ENCODE data around the gene MAPK8.

Gene MAPK8

GRCh38 chr10:48423884-48424283 is 117.4 kb downstream of the MAPK8 start:
- no peak for DNase-seq

- DNase-seq, result no peak
These were observed 122.4 kb downstream of the MAPK8 start for GRCh38 chr10:48428896-48429295.

DNA sequence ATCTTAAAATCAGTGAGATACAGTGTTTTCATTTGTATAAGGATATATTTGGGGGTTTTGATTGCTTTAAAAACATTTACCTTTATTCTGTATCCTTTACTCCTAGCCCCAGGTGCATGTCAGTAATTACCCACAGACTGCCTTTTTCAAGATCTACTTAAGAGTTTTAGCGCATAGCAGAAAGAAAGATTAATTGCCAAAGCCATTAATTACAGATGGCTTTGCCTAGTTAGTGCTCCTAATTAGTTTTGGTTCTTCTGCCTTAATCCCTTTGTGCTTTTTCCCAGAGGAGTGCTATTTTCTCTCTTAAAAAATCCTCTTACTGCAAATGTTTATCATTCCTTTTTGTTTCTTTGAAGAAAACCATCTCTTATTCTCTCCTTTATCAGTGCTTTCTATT is 122.8 kb downstream of the MAPK8 start:
- no peak for DNase-seq

DNA sequence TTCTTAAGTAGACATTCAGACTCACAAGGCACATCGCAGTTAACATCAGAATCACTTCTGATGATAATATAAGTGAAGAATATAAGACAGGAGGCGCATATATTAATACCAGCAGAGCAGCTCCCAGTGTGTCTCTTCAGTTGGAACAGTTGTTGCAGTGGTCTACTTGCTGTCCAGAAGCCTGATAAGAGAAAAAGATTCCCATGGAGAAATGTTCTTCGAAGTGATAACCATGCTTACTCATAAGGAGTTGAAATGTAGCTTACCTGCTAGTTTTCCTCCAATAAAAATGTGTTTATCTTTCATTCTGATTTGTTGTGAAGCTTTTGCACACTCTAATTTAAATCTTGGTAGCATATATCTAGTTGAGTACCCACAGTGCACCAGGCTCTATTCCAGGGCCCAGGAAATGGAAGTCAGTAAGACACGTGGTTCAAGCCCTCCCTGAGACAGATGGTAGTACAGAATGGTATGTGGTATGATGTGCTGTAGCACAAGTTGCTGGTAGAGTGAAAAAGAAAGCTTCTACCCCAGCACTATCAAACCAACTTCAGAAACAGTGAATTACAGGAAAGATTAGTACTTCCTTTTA is 124.0 kb downstream of the MAPK8 start:
- no peak for DNase-seq

DNA sequence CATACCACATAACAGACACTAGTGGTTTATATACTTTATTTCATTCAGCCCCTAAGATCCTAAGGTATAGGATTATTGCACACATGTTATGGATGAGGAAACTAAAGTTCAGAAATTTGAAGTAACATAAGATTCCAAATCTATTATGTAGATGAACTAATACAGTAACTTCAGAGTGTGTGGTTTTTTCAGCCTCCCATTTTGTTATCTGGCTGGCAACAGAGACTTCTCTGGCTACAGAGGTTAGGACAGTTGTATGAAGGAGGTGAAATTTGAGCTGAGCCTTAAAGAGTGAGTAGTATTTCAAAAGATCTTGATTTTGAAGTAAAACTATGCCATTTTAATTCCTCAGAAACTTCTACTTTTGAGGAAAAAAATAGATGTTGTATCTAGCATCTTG is 125.4 kb downstream of the MAPK8 start:
- DNase-seq, result no peak

DNA sequence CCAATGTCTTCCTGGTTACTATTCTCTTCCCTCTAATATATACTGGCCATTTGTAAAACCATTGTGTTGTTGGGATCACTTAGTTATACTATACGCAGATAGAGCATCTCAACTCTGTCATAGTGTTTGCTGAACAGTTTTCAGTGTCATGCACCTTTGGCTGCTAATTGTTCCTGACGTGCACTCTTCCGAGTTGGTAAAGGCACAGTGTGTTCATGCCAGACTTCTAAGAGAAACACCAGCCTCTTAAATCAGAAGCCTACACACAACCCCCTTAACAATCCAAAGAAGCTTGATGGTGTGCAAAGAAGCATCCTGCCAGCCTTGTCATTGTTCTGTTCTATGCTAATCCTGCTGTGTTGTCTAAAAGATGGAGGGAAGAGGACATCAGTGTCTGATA is 131.1 kb downstream of the MAPK8 start:
- no peak for DNase-seq

DNA sequence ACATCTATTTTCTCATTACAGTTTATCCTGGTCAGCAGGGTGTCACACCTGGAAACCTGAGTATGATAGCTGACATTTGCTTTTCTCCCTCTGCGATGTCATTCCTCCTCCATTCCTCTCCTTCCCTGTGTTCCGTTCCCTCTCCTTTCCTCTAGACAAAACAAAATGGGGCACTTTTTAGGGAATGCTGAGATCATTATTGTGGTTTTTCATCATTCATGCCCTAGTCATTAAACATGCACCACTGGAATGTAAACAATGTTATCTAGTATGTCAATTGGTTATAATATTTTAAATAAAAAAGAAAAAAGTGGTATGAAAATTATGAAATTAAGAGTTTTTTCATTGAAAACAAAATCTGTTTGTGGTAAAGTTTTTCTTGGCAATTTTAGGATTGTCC is 132.6 kb downstream of the MAPK8 start:
- DNase-seq, result no peak

- DNase-seq, result no peak
These were observed 133.1 kb downstream of the MAPK8 start for GRCh38 chr10:48439581-48440041.

GRCh38 chr10:48440771-48441170 is 134.3 kb downstream of the MAPK8 start:
- no peak for DNase-seq

DNA sequence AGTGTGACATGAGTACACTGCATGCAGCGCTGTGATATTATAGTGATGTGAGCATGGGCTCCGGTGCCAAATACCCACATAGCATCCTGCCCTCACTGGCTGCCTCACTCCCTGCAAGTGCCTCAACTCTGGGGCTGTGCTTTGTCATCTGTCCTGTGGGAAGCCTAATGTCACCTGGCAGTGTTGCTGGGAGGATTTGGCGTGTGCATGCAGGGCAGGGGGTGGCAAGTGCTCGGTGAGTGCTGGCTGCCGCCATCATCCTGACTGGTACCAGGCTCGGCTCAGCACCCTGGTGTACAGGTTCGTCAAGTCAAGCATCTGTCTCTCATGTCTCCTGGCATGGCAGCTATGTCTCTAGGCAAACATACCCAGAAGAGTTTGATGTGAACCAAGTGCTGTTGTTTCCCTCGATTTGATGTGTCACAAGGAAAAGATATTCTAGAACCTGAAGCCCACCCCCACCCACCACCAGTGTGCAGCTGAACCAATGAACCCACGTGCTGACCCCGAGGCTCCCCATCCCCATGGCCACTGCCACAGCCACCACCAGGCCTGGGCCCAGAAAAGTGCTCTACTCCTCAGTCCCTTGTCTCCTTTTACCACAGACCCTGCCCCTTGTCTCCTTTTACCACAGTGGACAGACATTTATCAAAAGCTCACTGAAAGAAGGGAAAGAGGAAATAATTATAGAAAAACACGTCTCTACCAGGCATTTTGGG is 135.8 kb downstream of the MAPK8 start:
- no peak for DNase-seq

GRCh38 chr10:48442809-48443177 is 136.3 kb downstream of the MAPK8 start:
- no peak for DNase-seq

GRCh38 chr10:48444266-48444665 is 137.8 kb downstream of the MAPK8 start:
- no peak for DNase-seq

DNA sequence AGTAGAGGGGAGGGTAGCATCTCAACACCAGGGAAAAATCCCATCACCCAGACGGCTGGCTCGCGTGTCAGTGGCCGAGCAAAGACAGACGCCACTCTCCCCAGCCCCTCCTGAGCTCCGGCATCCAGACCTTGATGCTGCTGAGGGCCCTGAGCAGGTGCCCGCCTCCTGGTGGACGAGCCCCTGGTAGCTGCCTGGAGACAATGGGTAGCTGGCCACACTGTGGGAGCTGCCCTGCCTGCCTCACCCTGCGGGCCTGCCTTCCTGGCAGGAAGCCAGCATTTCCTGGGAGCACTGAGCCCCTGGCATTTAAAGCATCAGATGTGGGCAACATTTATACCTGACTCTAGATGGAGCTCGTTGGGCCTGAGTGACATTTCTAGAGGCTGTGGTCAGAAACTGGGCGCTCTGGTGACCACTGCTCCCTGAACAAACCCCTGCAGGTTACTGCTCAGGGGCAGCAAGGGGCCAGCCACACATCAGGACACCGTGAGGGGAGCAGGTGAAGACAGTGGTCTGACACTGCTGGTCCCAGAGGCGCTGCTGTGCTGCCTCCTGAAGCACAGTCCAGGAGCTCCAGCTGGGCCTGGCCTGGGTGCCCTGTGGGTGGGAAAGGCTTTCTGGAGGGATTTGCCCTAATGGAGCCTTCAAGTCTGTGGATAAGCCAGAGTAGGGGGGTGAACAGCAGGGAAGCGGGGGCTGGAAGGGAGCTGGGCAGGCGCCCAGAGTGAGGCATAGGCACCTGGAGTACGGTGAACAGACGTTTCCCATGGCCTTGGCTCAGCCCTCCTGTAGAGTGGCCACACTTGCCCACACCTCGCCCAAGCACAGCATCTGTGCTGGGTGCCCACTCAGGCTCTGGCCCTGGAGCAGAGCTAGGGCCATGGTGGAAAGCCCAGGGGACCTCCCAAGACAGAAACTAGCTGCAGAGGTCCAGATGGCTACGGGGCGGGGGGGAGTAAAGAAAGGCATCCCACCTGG is 138.7 kb downstream of the MAPK8 start:
- DNase-seq, result no peak

DNA sequence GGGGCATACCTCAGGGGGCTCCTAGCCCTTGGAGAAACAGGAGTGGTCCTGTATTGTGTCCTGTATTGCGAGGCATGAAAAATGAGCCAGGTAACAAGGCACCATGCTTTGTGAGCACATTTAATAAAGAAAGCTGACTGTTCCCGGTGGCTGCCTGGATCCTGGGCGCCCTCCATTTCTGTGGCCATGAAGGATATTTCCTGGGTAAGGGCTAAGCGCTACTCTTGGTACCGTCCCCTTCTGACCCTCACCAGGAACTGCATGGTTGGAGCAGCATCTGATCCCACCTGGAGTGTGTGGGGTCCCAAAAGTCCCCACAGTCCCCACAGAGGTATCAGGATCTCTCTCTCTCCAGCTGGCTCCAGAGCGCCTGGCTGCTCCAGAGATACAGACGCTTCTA is 139.5 kb downstream of the MAPK8 start:
- no peak for DNase-seq

DNA sequence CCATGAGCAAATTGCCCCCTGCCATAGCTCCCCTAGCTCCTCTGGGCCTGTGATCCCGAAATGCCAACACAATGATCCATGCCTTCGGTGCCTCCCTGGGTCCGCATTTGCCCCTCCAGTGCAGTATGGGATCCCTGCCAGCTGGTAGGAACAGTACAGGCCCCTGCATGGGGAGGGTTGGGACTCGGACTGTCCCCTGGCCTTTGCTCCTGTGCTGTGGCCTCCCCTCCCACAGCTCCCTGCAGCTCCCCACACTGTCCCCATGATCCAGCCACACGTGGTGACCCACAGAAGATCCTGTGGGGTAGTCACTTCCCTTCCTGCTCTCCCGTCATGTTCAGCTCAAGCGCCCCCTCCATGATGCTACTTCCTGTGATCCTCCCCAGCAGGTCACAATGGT is 140.3 kb downstream of the MAPK8 start:
- DNase-seq, result no peak

GRCh38 chr10:48447356-48448215 is 141.1 kb downstream of the MAPK8 start:
- no peak for DNase-seq

DNA sequence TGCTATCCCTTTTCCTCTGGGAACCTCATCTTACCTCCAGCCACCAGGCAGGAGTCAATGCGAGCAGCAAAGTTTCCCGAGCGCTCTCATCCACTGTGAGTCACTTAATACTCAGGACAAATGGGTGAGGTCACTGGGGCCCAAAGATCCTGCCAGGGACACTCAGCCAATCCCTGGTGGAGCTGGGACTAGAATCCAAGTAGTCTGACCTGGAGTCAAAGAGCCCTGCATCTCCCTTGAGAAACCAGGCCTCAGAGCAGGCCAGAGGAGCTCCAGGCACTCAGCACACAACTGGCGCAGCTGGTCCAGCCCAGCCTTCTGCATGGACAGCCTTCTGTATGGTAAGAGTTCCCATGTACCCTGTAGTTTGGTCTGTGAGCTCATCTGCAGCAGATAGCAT is 142.3 kb downstream of the MAPK8 start:
- no peak for DNase-seq

GRCh38 chr10:48449501-48450232 is 143.2 kb downstream of the MAPK8 start:
- no peak for DNase-seq

DNA sequence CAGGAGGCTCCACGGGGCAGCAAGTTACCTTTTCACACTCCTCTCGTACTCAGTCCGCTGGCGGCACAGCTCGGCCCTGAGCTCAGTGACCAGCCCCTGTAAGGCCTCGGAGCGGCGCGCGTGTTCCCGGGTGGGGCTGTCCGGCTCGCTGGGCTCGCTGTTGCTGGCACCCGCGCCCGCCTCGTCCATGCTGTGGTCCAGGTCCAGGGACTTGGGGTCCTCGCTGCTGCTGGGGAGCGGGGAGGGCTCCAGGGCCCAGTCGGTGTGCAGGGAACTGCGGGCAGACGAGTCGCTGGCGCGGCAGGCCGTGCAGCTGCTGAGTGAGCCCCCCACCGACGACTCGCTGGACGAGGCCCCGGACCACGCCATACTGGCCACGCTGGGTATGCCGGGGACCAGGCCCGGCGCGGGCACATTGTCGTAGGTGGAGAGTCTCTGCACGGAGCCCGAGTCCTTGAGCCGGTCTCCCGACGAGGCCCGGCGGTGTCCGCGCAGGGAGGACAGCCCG is 143.8 kb downstream of the MAPK8 start:
- no peak for DNase-seq

- no peak for DNase-seq
These were observed 144.4 kb downstream of the MAPK8 start for GRCh38 chr10:48450741-48451466.

Measured in stimulated activated CD4-positive, alpha-beta T cell treated with anti-CD3 and anti-CD28 coated beads, Interleukin-2, amount 100 ng/mL, for 48 hours (primary cell).